Hematopoietic multipotent progenitor cell treated with erythropoietin and hydrocortisone succinate and interleukin-3 and kit ligand, for 15 days (in vitro differentiated cells): ENCODE data around the gene HIVEP3.

Experiments used
- DNase-seq: peaks from one replicate; pipeline ENCODE4 v3.0.0-alpha.2; 2015; ENCODE audit warnings: low spot score

The HIVEP3 gene

GRCh38 chr1:41627491-41628280, 291.0 kb downstream of the HIVEP3 start:
- no peak for DNase-seq

GRCh38 chr1:41626616-41627375, 291.9 kb downstream of the HIVEP3 start:
- no peak for DNase-seq

GRCh38 chr1:41626146-41626545, 292.6 kb downstream of the HIVEP3 start:
- no peak for DNase-seq

- DNase-seq: no peak
These were observed 295.0 kb downstream of the HIVEP3 start for GRCh38 chr1:41623736-41624135.

GRCh38 chr1:41622859-41623732, 295.6 kb downstream of the HIVEP3 start:
- DNase-seq: no peak

GRCh38 chr1:41622402-41622801, 296.3 kb downstream of the HIVEP3 start:
- no peak for DNase-seq

- DNase-seq: no peak
These were observed 296.9 kb downstream of the HIVEP3 start for GRCh38 chr1:41621791-41622190.

- DNase-seq: no peak
These were observed 297.5 kb downstream of the HIVEP3 start for GRCh38 chr1:41621256-41621655.

- no peak for DNase-seq
These were observed 298.2 kb downstream of the HIVEP3 start for GRCh38 chr1:41620365-41621169.

GRCh38 chr1:41619511-41620364, 299.0 kb downstream of the HIVEP3 start:
- no peak for DNase-seq

- DNase-seq: no peak
These were observed 299.9 kb downstream of the HIVEP3 start for GRCh38 chr1:41618871-41619270.

- no peak for DNase-seq
These were observed 300.5 kb downstream of the HIVEP3 start for GRCh38 chr1:41618066-41618825.

GRCh38 chr1:41617336-41617735, 301.4 kb downstream of the HIVEP3 start:
- DNase-seq: no peak

- DNase-seq: no peak
These were observed 302.2 kb downstream of the HIVEP3 start for GRCh38 chr1:41616563-41616962.

- DNase-seq: no peak
These were observed 302.7 kb downstream of the HIVEP3 start for GRCh38 chr1:41615981-41616380.

GRCh38 chr1:41615316-41615715, 303.4 kb downstream of the HIVEP3 start:
- DNase-seq: no peak

- DNase-seq: no peak
These were observed 303.9 kb downstream of the HIVEP3 start for GRCh38 chr1:41614818-41615217.

GRCh38 chr1:41613689-41614574, 304.8 kb downstream of the HIVEP3 start:
- DNase-seq: no peak

- no peak for DNase-seq
These were observed 305.8 kb downstream of the HIVEP3 start for GRCh38 chr1:41612953-41613352.
